A549 (cell line): ENCODE data around the gene KRT79. TPM values are rescaled to one million over a fixed set of nuclear protein-coding genes. Genes with fewer than 3 reads are reported as not detected.

ENCODE experiments used
- ATAC-seq, 2 experiments: fragments of 200-7000 bp in 1 of 2; fragments of >200 bp in 1 of 2; cut with Nextera tagmentation in 1 of 2; cut with Tn5 transposase in 1 of 2; 3 replicates each; pipeline versions ENCODE4 v1.8.0 to v1.9.1; 2018 to 2020; ENCODE audit warnings: mild to moderate bottlenecking in 1 of 2, moderate library complexity in 1 of 2
- CTCF ChIA-PET: fragments of 300-600 bp; sonication (Branson Sonifier 250); formaldehyde crosslinking; extraction: SDS; loops from one replicate; lab custom pipeline; 2021; ENCODE audit warnings: antibody characterized with exemption, inconsistent platforms; lab: Yijun Ruan, JAX
- POLR2A ChIA-PET: fragments of 350-600 bp; formaldehyde crosslinking; extraction: SDS; loops from one replicate; lab custom pipeline; 2021; ENCODE audit warnings: antibody characterized with exemption, inconsistent platforms; lab: Yijun Ruan, JAX
- DNase-seq, 2 experiments: peaks; one replicate each; pipeline versions ENCODE4 v3.0.0 to v3.0.0-alpha.2; 2011 to 2016; ENCODE audit warnings: low read depth in 1 of 2, low spot score in 1 of 2
- FAIRE-seq: peaks from 2 replicates; lab custom pipeline; 2011; peaks lifted over from hg19 to GRCh38; lab: Jason Lieb, UNC
- H3K27ac ChIP-seq, 2 experiments: fragments of >200 bp; sonication (Bioruptor Twin); formaldehyde crosslinking; 3 replicates each; pipeline ENCODE4 v1.5.1; 2016 to 2017
- H3K4me1 ChIP-seq: fragments of >200 bp; sonication (Bioruptor Twin); formaldehyde crosslinking; 3 replicates; pipeline ENCODE4 v1.6.1; 2016
- H3K4me2 ChIP-seq: fragments of >200 bp; sonication (Bioruptor Twin); formaldehyde crosslinking; 3 replicates; pipeline ENCODE4 v1.6.1; 2016
- H3K4me3 ChIP-seq: fragments of >200 bp; sonication (Bioruptor Twin); formaldehyde crosslinking; 3 replicates; pipeline ENCODE4 v1.5.1; 2016
- H3K9me3 ChIP-seq: fragments of >200 bp; sonication (Bioruptor Twin); formaldehyde crosslinking; 3 replicates; pipeline ENCODE4 v1.6.1; 2016
- ATOH8 ChIP-seq: fragments of 250-450 bp; sonication (Bioruptor Pico); IDR thresholded peaks from 2 replicates; pipeline ENCODE4 v1.5.0; 2020; ENCODE audit warnings: low read depth, mild to moderate bottlenecking, moderate library complexity
- BHLHE40 ChIP-seq: IDR thresholded peaks from 2 replicates; pipeline ENCODE4 v1.6.1; 2012; ENCODE audit warnings: low read depth, low read length, inconsistent platforms
- CBX2 ChIP-seq: fragments of 200-600 bp; sonication (generic); IDR thresholded peaks from 2 replicates; pipeline ENCODE4 v1.6.1; 2016; ENCODE audit warnings: low read depth, mild to moderate bottlenecking, borderline replicate concordance
- CBX8 ChIP-seq: fragments of 200-600 bp; sonication (generic); IDR thresholded peaks from 2 replicates; pipeline ENCODE4 v1.6.1; 2016
- CHD2 ChIP-seq: fragments of 150-350 bp; IDR thresholded peaks from 2 replicates; pipeline ENCODE4 v1.6.1; 2014; ENCODE audit warnings: low read length; ENCODE audit not compliant: partially characterized antibody
- ELK1 ChIP-seq: fragments of 150-350 bp; IDR thresholded peaks from 2 replicates; pipeline ENCODE4 v1.6.1; 2014; ENCODE audit warnings: low read depth, mild to moderate bottlenecking, low read length
- EP300 ChIP-seq, 2 experiments: fragments of >200 bp; sonication (Bioruptor Twin); formaldehyde crosslinking; IDR thresholded peaks; 2 replicates in 1 of 2; 3 replicates in 1 of 2; pipeline ENCODE4 v1.6.1; 2016 to 2017
- ESRRA ChIP-seq: fragments of 150-350 bp; IDR thresholded peaks from 2 replicates; pipeline ENCODE4 v1.6.1; 2014; ENCODE audit warnings: mild to moderate bottlenecking, low read length, borderline replicate concordance
- GATA3 ChIP-seq: IDR thresholded peaks from 2 replicates; pipeline ENCODE4 v1.6.1; 2012; ENCODE audit warnings: borderline replicate concordance
- HDAC2 ChIP-seq: fragments of 200-600 bp; sonication (generic); IDR thresholded peaks from 2 replicates; pipeline ENCODE4 v1.6.1; 2016
- HES2 ChIP-seq: fragments of >200 bp; sonication (Bioruptor Twin); formaldehyde crosslinking; IDR thresholded peaks from 2 replicates; pipeline ENCODE4 v1.6.1; 2016
- HOXA7 ChIP-seq: fragments of 250-450 bp; sonication (Bioruptor Pico); IDR thresholded peaks from 2 replicates; pipeline ENCODE4 v1.5.0; 2020; ENCODE audit warnings: mild to moderate bottlenecking, moderate library complexity
- HOXB5 ChIP-seq: fragments of 250-450 bp; sonication (Bioruptor Pico); IDR thresholded peaks from 2 replicates; pipeline ENCODE4 v1.5.0; 2020; ENCODE audit warnings: mild to moderate bottlenecking, moderate library complexity
- KDM1A ChIP-seq: fragments of 200-600 bp; sonication (generic); IDR thresholded peaks from 2 replicates; pipeline ENCODE4 v1.6.1; 2016; ENCODE audit warnings: low read depth, mild to moderate bottlenecking
- KDM5A ChIP-seq: fragments of 200-600 bp; sonication (generic); IDR thresholded peaks from 2 replicates; pipeline ENCODE4 v1.6.1; 2016; ENCODE audit warnings: antibody characterized with exemption, mild to moderate bottlenecking
- MAFK ChIP-seq: fragments of 450-650 bp; IDR thresholded peaks from 2 replicates; pipeline ENCODE4 v1.6.1; 2014; ENCODE audit not compliant: partially characterized antibody
- NPAS2 ChIP-seq: fragments of 250-450 bp; sonication (Bioruptor Pico); IDR thresholded peaks from 2 replicates; pipeline ENCODE4 v1.8.0; 2022; ENCODE audit warnings: mild to moderate bottlenecking, moderate library complexity, borderline replicate concordance
- NR3C1 ChIP-seq: fragments of >200 bp; sonication (Bioruptor Twin); formaldehyde crosslinking; IDR thresholded peaks from 3 replicates; pipeline ENCODE4 v1.6.1; 2017
- POLR2AphosphoS2 ChIP-seq: conservative IDR thresholded peaks from 2 replicates; pipeline ENCODE4 v1.6.1; 2012; ENCODE audit warnings: low read length, improper control_type of control experiment, inconsistent platforms
- REST ChIP-seq: fragments of 200-600 bp; sonication (generic); IDR thresholded peaks from 2 replicates; pipeline ENCODE4 v1.6.1; 2016; ENCODE audit warnings: antibody characterized with exemption, mild to moderate bottlenecking, moderate library complexity
- RNF2 ChIP-seq: fragments of 200-600 bp; sonication (generic); IDR thresholded peaks from 2 replicates; pipeline ENCODE4 v1.6.1; 2016; ENCODE audit warnings: low read depth, mild to moderate bottlenecking, antibody characterized with exemption, moderate library complexity, borderline replicate concordance
- ZC3H11A ChIP-seq: fragments of 450-650 bp; IDR thresholded peaks from 2 replicates; pipeline ENCODE4 v1.6.1; 2014; ENCODE audit warnings: antibody characterized with exemption, mild to moderate bottlenecking
- ZFP36 ChIP-seq: fragments of 450-650 bp; IDR thresholded peaks from 2 replicates; pipeline ENCODE4 v1.6.1; 2014; ENCODE audit warnings: borderline replicate concordance; ENCODE audit not compliant: partially characterized antibody
- ZNF302 ChIP-seq: fragments of 250-450 bp; sonication (Bioruptor Pico); IDR thresholded peaks from 2 replicates; pipeline ENCODE4 v1.9.0; 2021; ENCODE audit warnings: inconsistent platforms, mild to moderate bottlenecking, moderate library complexity
- WGBS: methylation state at CpG from one replicate; pipeline ENCODE4 v1.1.6; 2017; ENCODE audit errors: missing lambda C conversion rate; 5-methylcytosine and 5-hydroxymethylcytosine counted together
- polyA plus RNA-seq, 4 experiments: library from polyadenylated mRNA; depleted of rRNA in 3 of 4; stranded (reverse); fragments of >200 nt; fragmentation: RNase III in 1 of 4; extraction: RNeasy Plus Mini Kit Qiagen cat#74134 plus additional on column Dnase treatment in 1 of 4; gene quantifications; 2 replicates in 3 of 4; 3 replicates in 1 of 4; pipeline ENCODE4 v1.2.3, GENCODE V29; 2011 to 2017

KRT79 gene
- polyA plus RNA-seq, 2 of the 4 experiments (the other 2 are of a cell fraction), result 0.05 TPM; not detected in 1

- H3K27ac ChIP-seq, result no peak overlapping the region
- no peak for TF ChIP-seq REST
- TF ChIP-seq ELK1, result no peak
- TF ChIP-seq CHD2, result no peak
- ChIA-PET CTCF (interaction anchor here (0.7 to 1.3 kb wide), 3 partner anchors 20 to 190 kb away, joined by 3 to 4 read pairs (median 3); no protein-coding TSS in a partner anchor), POLR2A (interaction anchor here (0.8 kb wide), 1 partner anchor 28 kb away, joined by 3 read pairs; no protein-coding TSS in a partner anchor)
- no peaks in the 10 kb centered on the region for H3K9me3 ChIP-seq
- WGBS, result 63% methylated on average over 3 of the region's 3 CpGs
- ATAC-seq, result no peak
- no peak overlapping the region for H3K4me3 ChIP-seq
- no peak for DNase-seq
- FAIRE-seq, result no peak
- H3K4me2 ChIP-seq, result no peak overlapping the region
- H3K4me1 ChIP-seq, result no peaks in the 10 kb centered on the region
Observed at GRCh38 chr12:52772772-52773171, 61.3 kb downstream of the KRT79 start.

GRCh38 chr12:52772188-52772587 is 61.9 kb downstream of the KRT79 start:
- no peaks in the 10 kb centered on the region for H3K9me3 ChIP-seq
- H3K4me1 ChIP-seq, result no peaks in the 10 kb centered on the region
- H3K4me3 ChIP-seq, result no peak overlapping the region
- no peak overlapping the region for H3K27ac ChIP-seq
- CTCF ChIA-PET, result interaction anchor here (1.0 to 1.4 kb wide), 4 partner anchors 8 to 190 kb away, joined by 3 to 5 read pairs (median 4); no protein-coding TSS in a partner anchor
- POLR2A ChIA-PET, result no interaction called here
- TF ChIP-seq MAFK (no peak), KDM1A (no peak), NR3C1 (no peak), HES2 (no peak), HOXB5 (CRISPR knock-in tag) (no peak), NPAS2 (CRISPR knock-in tag) (no peak), EP300 (IDR thresholded peaks at IDR 0.05) (no peak), HOXA7 (CRISPR knock-in tag) (no peak), HDAC2 (no peak), REST (no peak)
- DNase-seq (no peak), FAIRE-seq (no peak), ATAC-seq (no peak)
- no peak overlapping the region for H3K4me2 ChIP-seq
- 74% methylated on average over 4 of the region's 4 CpGs for WGBS

- no peak for DNase-seq
- no peak overlapping the region for H3K4me2 ChIP-seq
- 58% methylated on average over 4 of the region's 4 CpGs for WGBS
- no peak overlapping the region for H3K27ac ChIP-seq
- no peak overlapping the region for H3K4me3 ChIP-seq
- no peak for FAIRE-seq
- POLR2A ChIA-PET, result no interaction called here
- CTCF ChIA-PET, result interaction anchor here (0.6 to 1.4 kb wide), 4 partner anchors 9 to 552 kb away, joined by 3 to 5 read pairs (median 4); no protein-coding TSS in a partner anchor
- no peaks in the 10 kb centered on the region for H3K4me1 ChIP-seq
- no peak for TF ChIP-seq CBX2
- TF ChIP-seq HOXA7 (CRISPR knock-in tag), result no peak
- TF ChIP-seq HOXB5 (CRISPR knock-in tag), result no peak
- no peak for TF ChIP-seq ESRRA
- TF ChIP-seq ZNF302, result no peak
- TF ChIP-seq GATA3, result no peak
- TF ChIP-seq POLR2AphosphoS2, result no peak
- TF ChIP-seq CBX8, result no peak
- TF ChIP-seq ZC3H11A, result no peak
- no peak for TF ChIP-seq KDM5A
- no peak for TF ChIP-seq ATOH8
- no peak for TF ChIP-seq CHD2
- no peak for TF ChIP-seq BHLHE40
- TF ChIP-seq ZFP36, result no peak
- no peak for TF ChIP-seq RNF2
- TF ChIP-seq, all 56 proteins: peak for 0
- ATAC-seq, result no peak
- no peaks in the 10 kb centered on the region for H3K9me3 ChIP-seq
Observed at GRCh38 chr12:52771505-52771904, 62.6 kb downstream of the KRT79 start.
